HG02798 (cell line): ENCODE data around the gene ESPL1.

ENCODE experiments used
- ATAC-seq: cut with Tn5 transposase; IDR thresholded peaks from one replicate; pipeline ENCODE4 v1.9.1; 2021; ENCODE audit warnings: mild to moderate bottlenecking; ENCODE audit not compliant: unreplicated experiment, poor library complexity

Gene ESPL1

DNA sequence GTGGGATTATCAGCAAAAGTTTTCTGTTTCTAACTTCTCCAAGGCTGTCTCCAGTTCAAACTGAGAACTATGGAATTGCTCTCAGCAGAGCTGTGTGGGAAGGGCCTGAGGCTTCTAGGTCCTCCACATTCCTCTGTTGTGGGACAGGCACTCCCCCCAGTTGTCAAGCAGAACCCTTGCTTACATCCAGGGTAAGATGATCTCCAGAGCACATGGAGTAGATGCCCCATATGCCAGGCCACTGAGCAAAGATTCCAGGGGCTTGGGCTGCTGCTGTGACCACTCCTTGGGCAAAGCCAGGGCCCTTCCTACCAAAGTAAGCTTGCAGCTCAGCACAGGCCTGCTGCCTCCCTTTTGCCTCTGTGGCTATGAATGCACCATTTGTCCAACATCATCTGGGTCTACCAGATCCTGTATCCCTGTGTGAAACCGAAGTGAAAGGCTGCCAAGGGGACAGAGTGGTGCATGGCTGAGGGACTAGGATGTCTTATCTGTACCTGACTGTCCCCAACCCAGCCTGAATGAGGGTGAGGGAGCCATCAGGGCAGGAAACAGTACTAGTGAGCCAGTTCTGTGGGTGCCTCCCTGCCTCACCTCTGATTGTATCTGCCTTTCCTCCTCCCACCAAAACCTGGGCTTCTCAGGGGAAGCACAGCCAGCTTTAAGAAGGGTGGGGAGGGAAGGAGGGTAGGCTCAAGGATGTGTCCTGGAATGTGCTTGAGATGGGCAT lies 13.1 kb upstream of the ESPL1 start:
- ATAC-seq: no peak

DNA sequence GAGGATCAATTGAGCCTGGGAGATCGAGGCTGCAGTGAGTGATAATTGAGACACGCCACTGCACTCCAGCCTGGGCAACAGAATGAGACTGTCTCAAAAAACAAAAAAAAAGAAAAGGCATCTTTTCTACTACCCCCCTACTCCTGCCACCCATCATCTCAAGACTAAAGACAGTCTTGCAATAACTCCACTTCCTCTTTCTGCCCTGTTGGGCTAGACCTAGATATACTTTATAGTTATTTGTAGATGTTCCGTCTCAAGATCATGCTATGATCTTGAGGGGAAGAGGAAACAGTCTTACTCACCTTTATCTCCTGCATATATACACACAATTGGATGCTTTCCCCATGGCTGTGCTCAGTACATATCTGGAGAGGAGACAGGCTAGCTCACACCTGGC lies 12.1 kb upstream of the ESPL1 start:
- no peak for ATAC-seq

- no peak for ATAC-seq
Observed at GRCh38 chr12:53258541-53259539, 9.3 kb upstream of the ESPL1 start.

DNA sequence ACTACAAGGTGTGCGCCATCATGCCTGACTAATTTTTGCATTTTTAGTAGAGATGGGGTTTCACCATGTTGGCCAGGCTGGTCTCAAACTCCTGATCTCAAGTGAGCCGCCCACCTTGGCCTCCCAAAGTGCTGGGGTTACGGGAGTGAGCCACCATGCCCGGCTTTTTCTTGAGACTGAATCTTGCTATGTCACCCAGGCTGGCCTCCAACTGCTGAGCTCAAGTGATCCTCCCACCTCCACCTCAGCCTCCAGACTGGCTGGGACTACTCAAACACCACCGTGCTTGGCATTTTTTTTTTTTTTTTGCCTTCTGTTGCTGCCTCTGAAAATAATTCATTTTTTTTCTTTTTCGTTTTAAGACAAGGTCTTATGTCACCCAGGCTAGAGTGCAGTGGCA lies 8.2 kb upstream of the ESPL1 start:
- no peak for ATAC-seq

- ATAC-seq: no peak
Observed at GRCh38 chr12:53265783-53266182, 2.3 kb upstream of the ESPL1 start.

GRCh38 chr12:53267306-53267998 lies 647 bp upstream of the ESPL1 start:
- no peak for ATAC-seq

GRCh38 chr12:53268630-53269562 lies 797 bp downstream of the ESPL1 start:
- ATAC-seq: no peak

DNA sequence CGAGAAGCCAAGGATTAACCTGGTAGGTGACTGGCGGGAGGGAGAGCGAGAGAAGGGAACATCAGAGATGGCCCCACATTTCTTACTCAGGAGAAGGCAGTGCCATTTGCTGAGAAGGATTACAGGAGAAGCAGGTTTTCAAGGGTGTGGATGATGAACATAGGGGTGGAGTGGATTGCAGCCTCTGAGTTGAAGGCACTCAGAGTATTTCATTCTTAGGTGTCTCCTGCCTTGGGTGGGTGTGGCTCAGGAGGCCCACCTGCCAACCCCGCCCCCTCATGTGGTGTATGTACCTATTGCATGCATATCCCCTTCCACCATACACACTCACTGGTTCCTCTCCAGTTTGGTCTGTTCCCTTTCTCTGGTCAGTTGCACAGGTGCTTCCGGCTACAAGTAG lies 6.3 kb downstream of the ESPL1 start:
- ATAC-seq: no peak

GRCh38 chr12:53276511-53276910 lies 8.4 kb downstream of the ESPL1 start:
- no peak for ATAC-seq

GRCh38 chr12:53277981-53278380 lies 9.9 kb downstream of the ESPL1 start:
- no peak for ATAC-seq

DNA sequence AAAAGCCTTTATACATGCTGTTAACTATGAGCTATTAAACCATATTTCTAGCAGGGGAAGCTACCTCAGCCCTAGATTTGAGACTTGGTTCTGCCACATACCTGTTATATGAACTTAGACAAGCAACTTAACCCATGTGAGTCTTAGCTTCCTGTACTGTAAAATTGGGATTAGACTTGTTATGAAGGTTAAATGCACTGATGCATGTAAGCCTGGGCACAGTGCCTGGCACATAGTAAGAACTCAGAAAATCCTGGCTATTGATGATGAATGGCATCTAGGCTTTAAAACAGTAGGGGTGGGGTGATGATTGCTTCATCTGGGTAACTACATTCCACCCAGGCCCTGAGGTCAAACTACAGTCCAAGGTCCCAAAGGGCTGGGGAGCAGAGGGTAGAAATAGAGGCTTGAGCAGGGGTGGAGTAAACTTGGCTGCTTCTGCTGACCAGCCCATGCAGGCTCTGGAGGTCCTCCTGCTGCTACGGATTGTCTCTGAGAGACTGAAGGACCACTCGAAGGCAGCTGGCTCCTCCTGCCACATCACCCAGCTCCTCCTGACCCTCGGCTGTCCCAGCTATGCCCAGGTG lies 11.3 kb downstream of the ESPL1 start:
- no peak for ATAC-seq

- ATAC-seq: no peak
Observed at GRCh38 chr12:53279888-53280498, 11.9 kb downstream of the ESPL1 start.

DNA sequence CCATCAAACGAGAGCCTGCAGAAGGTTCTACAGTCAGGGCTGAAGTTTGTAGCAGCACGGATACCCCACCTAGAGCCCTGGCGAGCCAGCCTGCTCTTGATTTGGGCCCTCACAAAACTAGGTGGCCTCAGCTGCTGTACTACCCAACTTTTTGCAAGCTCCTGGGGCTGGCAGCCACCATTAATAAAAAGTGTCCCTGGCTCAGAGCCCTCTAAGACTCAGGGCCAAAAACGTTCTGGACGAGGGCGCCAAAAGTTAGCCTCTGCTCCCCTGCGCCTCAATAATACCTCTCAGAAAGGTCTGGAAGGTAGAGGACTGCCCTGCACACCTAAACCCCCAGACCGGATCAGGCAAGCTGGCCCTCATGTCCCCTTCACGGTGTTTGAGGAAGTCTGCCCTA lies 18.3 kb downstream of the ESPL1 start:
- ATAC-seq: no peak

- ATAC-seq: no peak
Observed at GRCh38 chr12:53287741-53288216, 19.7 kb downstream of the ESPL1 start.

GRCh38 chr12:53288322-53288721 lies 20.2 kb downstream of the ESPL1 start:
- no peak for ATAC-seq

DNA sequence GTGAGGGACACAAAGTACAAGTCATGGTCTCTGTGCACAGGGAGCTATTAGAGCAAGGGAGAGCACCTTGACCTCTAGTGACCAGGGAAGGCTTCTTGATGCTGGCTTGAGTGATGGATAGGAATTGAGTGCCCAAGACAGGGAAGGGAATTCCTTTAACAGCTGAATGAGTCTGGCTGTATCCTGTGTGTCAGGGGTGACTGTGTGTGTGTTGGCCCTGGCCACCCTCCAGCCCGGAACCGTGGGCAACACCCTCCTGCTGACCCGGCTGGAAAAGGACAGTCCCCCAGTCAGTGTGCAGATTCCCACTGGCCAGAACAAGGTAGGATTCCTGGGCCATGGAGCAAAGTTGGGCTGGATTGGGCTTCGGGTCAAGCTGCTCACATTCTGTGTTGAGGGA lies 21.8 kb downstream of the ESPL1 start:
- ATAC-seq: no peak

DNA sequence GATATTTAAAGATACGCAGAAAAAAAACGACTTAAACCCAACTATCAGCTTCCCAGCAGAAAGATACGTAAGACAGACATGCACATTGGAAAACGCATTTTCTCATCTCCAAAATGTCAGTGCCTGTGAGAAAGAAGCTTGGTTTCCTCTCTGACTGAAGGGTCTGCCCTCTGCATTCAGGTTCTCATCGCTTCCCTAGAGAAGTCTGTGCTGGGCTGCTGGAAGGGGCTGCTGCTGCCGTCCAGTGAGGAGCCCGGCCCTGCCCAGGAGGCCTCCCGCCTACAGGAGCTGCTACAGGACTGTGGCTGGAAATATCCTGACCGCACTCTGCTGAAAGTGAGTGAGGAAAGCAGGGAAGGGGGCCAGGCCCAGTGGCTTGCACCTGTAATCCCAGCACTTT lies 22.6 kb downstream of the ESPL1 start:
- no peak for ATAC-seq

DNA sequence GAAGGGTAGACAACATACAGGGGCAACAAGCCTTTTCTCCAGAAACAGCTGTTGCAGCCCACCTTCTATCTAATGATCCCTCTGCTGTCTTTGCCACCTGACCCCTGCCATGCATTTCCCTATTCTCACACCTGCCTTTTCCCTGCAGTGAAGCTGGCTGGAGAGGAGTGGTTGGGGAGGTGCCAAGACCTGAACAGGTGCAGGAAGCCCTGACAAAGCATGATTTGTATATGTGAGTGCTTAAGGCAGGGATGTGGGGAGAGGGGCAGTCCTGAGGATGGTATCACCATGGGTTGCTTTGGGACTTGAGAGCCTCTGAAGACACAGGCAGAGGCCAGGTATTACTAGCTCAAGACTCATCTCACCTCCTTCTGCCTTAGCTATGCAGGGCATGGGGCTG lies 24.3 kb downstream of the ESPL1 start:
- ATAC-seq: no peak
